22Rv1 (cell line): Measurements from ENCODE around the gene ARHGAP21.

ENCODE experiments used
- CTCF ChIP-seq: fragments of 450-650 bp; IDR thresholded peaks from 2 replicates; pipeline ENCODE4 v1.5.1; 2017; ENCODE audit warnings: mild to moderate bottlenecking
- ZFX ChIP-seq: fragments of 450-650 bp; IDR thresholded peaks from 2 replicates; pipeline ENCODE4 v1.6.1; 2017; ENCODE audit warnings: antibody characterized with exemption, borderline replicate concordance

- peak; percentile 82 for TF ChIP-seq CTCF
- TF ChIP-seq ZFX, result no peak
Measured at GRCh38 chr10:24552346-24553016, 171.2 kb downstream of the ARHGAP21 start.
